Kidney epithelial cell (primary cell): ENCODE results near the gene CELSR1. TPM values are rescaled to one million over a fixed set of nuclear protein-coding genes. Genes with fewer than 3 reads are reported as not detected.

ENCODE experiments used
- DNase-seq: peaks from one replicate; pipeline ENCODE4 v3.0.0-alpha.2; 2010; ENCODE audit warnings: low read depth
- H3K27me3 ChIP-seq: 2 replicates; pipeline ENCODE4 v1.6.0; 2011; ENCODE audit warnings: low read length; ENCODE audit not compliant: control insufficient read depth, insufficient read depth
- H3K36me3 ChIP-seq: 2 replicates; pipeline ENCODE4 v1.5.1; 2011; ENCODE audit warnings: low read length; ENCODE audit not compliant: control insufficient read depth, insufficient read depth
- H3K4me3 ChIP-seq: 2 replicates; pipeline ENCODE4 v1.5.1; 2011; ENCODE audit warnings: low read depth, mild to moderate bottlenecking, control low read depth, low read length
- CTCF ChIP-seq: IDR thresholded peaks from 2 replicates; pipeline ENCODE4 v1.5.1; 2011; ENCODE audit warnings: mild to moderate bottlenecking, moderate library complexity, low read length, control low read depth, inconsistent platforms; ENCODE audit not compliant: insufficient read depth, poor library complexity, severe bottlenecking
- total RNA-seq: library from RNA; depleted of rRNA; stranded (reverse); fragments of >200 nt; gene quantifications from 2 replicates; pipeline ENCODE4 v1.2.3, GENCODE V29; 2015

Gene CELSR1
- total RNA-seq, 1 donor from 2014 or later: 180 TPM

GRCh38 chr22:46579751-46580449 is 42.5 kb upstream of the CELSR1 start:
- no peak overlapping the region for H3K4me3 ChIP-seq
- DNase-seq: no peak
- H3K27me3 ChIP-seq: no peaks in the 10 kb centered on the region
- TF ChIP-seq CTCF: no peak
- no peaks in the 10 kb centered on the region for H3K36me3 ChIP-seq

GRCh38 chr22:46578824-46579561 is 41.6 kb upstream of the CELSR1 start:
- Histone ChIP-seq H3K27me3 (no peaks in the 10 kb centered on the region), H3K4me3 (no peak overlapping the region), H3K36me3 (no peaks in the 10 kb centered on the region)
- TF ChIP-seq CTCF: no peak
- no peak for DNase-seq

GRCh38 chr22:46578251-46578823 is 40.9 kb upstream of the CELSR1 start:
- TF ChIP-seq CTCF: no peak
- no peaks in the 10 kb centered on the region for H3K36me3 ChIP-seq
- no peaks in the 10 kb centered on the region for H3K27me3 ChIP-seq
- no peak overlapping the region for H3K4me3 ChIP-seq
- DNase-seq: no peak

GRCh38 chr22:46577368-46578249 is 40.2 kb upstream of the CELSR1 start:
- Histone ChIP-seq H3K4me3 (peak overlapping the region; percentile 58), H3K27me3 (no peaks in the 10 kb centered on the region), H3K36me3 (no peaks in the 10 kb centered on the region)
- no peak for TF ChIP-seq CTCF
- DNase-seq: no peak

- DNase-seq: no peak
- no peaks in the 10 kb centered on the region for H3K36me3 ChIP-seq
- no peaks in the 10 kb centered on the region for H3K27me3 ChIP-seq
- peak overlapping the region; percentile 58 for H3K4me3 ChIP-seq
- TF ChIP-seq CTCF: no peak
Observed at GRCh38 chr22:46576556-46577367, 39.3 kb upstream of the CELSR1 start.
